OCI-LY1 (cell line): ENCODE data around the gene CTNNA1.

ENCODE experiments used
- EZH2 ChIP-seq: fragments of 200-600 bp; sonication (generic), shearing (Covaris generic); IDR thresholded peaks from 2 replicates; pipeline ENCODE4 v1.8.0; 2017; ENCODE audit warnings: borderline replicate concordance, mixed run types, mild to moderate bottlenecking, antibody characterized with exemption, low read length, moderate library complexity, mixed read lengths
- TF ChIP-seq, protein P1 (sequence below): fragments of 200-600 bp; sonication (generic), shearing (Covaris generic); IDR thresholded peaks from 2 replicates; pipeline ENCODE4 v1.5.1; 2017; ENCODE audit warnings: mild to moderate bottlenecking, antibody characterized with exemption, low read length, moderate library complexity, mixed read lengths

DNA sequence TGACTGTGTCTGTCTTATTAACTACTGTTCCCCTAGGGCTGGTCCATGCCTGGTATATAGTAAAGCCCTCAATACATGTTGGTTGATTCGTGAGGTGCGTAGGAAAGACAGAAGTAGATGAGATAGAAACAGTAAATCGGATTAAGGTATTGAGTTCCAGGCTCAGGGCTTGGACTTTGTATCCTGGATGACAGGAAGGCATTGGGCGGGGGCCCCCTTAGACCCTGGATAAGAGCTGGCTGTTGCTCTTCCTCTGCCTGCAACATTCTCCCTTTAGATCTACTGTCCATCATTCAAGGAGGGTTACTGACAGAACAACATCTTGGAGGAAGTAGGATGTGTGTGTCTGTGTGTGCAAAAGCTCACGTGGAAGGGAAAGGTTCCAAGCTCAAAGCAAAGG is 31.2 kb upstream of the CTNNA1 start:
- TF ChIP-seq EZH2 = no peak
- TF ChIP-seq, protein P1, sequence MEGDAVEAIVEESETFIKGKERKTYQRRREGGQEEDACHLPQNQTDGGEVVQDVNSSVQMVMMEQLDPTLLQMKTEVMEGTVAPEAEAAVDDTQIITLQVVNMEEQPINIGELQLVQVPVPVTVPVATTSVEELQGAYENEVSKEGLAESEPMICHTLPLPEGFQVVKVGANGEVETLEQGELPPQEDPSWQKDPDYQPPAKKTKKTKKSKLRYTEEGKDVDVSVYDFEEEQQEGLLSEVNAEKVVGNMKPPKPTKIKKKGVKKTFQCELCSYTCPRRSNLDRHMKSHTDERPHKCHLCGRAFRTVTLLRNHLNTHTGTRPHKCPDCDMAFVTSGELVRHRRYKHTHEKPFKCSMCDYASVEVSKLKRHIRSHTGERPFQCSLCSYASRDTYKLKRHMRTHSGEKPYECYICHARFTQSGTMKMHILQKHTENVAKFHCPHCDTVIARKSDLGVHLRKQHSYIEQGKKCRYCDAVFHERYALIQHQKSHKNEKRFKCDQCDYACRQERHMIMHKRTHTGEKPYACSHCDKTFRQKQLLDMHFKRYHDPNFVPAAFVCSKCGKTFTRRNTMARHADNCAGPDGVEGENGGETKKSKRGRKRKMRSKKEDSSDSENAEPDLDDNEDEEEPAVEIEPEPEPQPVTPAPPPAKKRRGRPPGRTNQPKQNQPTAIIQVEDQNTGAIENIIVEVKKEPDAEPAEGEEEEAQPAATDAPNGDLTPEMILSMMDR = no peak
